ENCODE measurements around the gene KIAA0753.

GRCh38 chr17:6599364-6599763, 41.1 kb downstream of the KIAA0753 start:
- TF ChIP-seq MAX (IDR thresholded peaks at IDR 0.05; ENCODE audit: low read depth, low read length) (peak; percentile 54; the same call in 1 of the 2 replicates), CTCF (IDR thresholded peaks at IDR 0.05; ENCODE audit: low read depth, low read length) (no peak), POLR2A (IDR thresholded peaks at IDR 0.05; ENCODE audit: extremely low read depth, insufficient read length) (no peak)

Data from NB4 (cell line).